Adipose tissue (tissue), 3 donors: Measurements from ENCODE around the gene LCE3E. TPM values are rescaled to one million over a fixed set of nuclear protein-coding genes. Genes with fewer than 3 reads are reported as not detected.
"Not testable (repeated sequence)": the region's sequence is repeated elsewhere in the genome, so short reads cannot be mapped to it uniquely, and the experiment has no call there.

Source experiments
- H3K27ac ChIP-seq: one replicate; pipeline ENCODE4 v1.5.1; 2013; ENCODE audit warnings: low read depth, low read length
- WGBS, 3 donors: extraction: QIAGEN DNeasy Blood & Tissue Kit; methylation state at CpG; one replicate each; pipeline ENCODE4 v1.1.7; 2013; 5-methylcytosine and 5-hydroxymethylcytosine counted together
- polyA plus RNA-seq, 3 donors: library from polyadenylated mRNA; stranded (reverse); fragments of 200-250 nt; gene quantifications; one replicate each; pipeline ENCODE4 v1.2.3, GENCODE V29; 2013
- donor health status: healthy with polysubstance abuse.
- donor health status: Bipolar disorder and iron deficiency.
- donor health status: healthy.

The LCE3E gene, protein sequence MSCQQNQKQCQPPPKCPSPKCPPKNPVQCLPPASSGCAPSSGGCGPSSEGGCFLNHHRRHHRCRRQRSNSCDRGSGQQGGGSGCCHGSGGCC
- polyA plus RNA-seq = not detected

DNA sequence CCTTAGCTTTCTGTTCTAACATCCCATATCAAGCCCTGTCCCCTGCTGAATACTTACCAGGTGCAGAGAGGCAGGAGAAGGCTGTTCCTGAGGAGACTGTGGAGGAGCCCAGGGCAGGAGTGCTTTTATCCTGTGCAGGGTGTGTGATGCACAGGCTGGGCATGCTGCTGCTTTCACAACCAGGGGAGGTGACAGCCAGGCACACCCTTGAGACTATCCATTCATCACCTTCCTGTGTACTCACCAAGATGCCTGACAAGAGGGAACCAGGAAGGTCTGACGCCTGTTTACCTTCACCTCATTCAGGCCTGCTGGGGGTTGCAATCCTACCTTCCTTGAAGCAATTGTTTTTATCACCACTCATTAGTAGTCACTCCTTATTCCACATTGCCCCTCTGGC lies at the start of gene LCE3E:
TSS of gene LCE3E (minus strand) at position 100 of the 400 bp plus-strand sequence. CDS start 572 bp downstream, outside the sequence.
- 36 to 71% (median 50%) methylated on average over 1 of the region's 1 CpG for WGBS, 3 donors
- H3K27ac ChIP-seq = no peak within 1 kb of the TSS

DNA sequence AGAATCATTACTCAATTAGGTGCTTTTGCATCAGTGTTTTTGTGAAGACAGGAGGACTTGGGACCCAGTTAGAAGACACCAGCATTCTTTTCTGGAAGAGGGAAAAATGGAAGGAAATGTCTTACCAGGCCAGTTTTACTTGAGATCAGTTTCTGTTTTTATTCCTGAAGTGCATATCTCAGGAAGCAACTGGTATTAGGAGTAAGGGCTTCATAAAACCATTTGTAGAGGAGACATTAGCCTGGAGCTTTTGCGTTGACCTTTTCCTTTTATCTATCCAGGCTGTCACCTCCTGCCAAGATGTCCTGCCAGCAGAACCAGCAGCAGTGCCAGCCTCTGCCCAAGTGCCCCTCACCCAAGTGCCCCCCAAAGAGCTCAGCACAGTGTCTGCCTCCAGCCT lies 46.9 kb upstream of the LCE3E start, which contains the start of gene LCE3B:
TSS of gene LCE3B (plus strand) at position 301 of the 400 bp plus-strand sequence. CDS start at position 301, 0 bp downstream.
- no peak within 1 kb of the TSS for H3K27ac ChIP-seq
- 55 to 91% methylated on average over 1 of the region's 1 CpG; no CpG with 5 or more reads in 1 of the 3 donors for WGBS, 3 donors

DNA sequence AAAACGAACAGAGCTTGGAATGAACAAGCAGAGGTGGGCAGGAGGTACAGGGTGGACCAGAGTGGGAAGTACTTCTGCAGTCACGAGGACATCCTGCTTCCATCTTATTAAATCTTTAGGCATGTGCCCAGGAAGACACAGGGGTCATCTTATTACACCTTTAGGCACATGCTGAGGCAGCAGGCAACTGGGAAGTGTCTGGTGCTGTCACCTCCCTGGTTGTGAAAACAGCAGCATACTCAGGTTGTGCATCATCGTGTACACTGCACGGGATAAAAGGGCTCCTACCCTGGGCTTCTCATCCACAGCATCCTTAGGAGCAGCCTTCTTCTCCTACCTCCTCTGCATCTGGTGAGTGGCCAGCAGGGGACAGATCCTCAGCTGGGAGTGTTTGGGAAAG lies 33.4 kb upstream of the LCE3E start, which contains the start of gene LCE3C:
TSS of gene LCE3C (plus strand) at position 301 of the 400 bp plus-strand sequence. CDS start 498 bp downstream, outside the sequence.
- 53 to 72% methylated on average over 4 of the region's 4 CpGs; no CpG with 5 or more reads in 1 of the 3 donors for WGBS, 3 donors
- no peak within 1 kb of the TSS for H3K27ac ChIP-seq

DNA sequence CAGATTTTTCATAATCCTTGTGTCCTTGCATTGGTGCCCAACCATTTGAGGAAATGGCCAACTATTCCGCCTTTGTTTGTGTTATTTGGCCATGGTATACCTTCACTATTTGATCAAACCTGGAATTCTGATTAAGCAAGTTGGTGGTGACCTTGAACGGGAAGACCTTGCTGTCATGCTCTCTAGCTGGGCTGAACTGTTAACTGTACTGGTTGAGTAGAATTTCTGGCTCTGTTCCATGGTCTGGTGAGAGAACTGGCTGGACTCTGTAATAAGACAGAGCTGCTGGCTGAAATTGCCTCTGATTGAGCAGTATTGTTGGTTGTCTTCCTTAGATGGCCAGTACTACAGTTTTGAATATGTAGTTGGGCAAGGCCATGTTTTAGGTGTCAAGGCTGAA lies 30.4 kb upstream of the LCE3E start:
- 60 to 82% methylated on average over 2 of the region's 2 CpGs; no CpG with 5 or more reads in 1 of the 3 donors for WGBS, 3 donors
- no peak overlapping the region for H3K27ac ChIP-seq

DNA sequence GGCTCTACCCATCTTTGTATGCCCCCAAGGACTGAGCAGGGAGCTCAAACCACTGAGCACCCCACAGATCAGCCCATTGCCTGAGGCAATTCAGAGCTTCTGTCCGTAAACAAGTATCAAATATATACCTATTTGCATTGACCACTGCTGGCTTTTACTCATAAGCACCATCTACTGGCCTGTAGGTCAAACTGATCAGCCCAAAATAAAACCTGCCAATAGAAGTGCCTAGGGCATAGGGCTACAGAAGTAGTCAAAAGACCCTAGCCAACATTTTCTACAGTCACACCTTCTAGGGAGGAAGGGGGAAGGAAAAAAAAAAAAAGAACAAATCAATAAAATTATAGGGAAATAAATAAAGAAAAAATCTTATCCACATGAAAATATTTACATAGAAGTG lies 19.0 kb upstream of the LCE3E start:
- 50 to 54% methylated on average over 1 of the region's 1 CpG; no CpG with 5 or more reads in 1 of the 3 donors for WGBS, 3 donors
- no peak overlapping the region for H3K27ac ChIP-seq

DNA sequence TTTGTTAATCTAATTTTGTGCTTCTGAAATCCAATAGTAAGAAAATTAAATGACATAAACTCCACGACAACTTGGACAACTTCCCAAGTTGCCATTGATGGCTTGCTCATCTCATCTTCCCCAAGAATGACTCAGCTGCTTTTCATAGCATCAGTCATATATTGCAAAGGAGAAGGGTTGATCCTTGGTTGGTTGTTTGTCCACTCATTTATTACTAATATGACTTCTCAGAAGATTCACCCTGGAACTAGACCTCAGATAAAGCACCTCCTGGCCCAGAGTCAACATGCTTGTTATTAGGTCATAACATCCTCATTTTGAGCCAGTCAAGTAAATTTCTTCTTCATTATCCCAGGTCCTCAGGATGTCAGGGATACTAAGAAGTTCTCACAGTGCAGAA lies 16.1 kb upstream of the LCE3E start:
- WGBS, 3 donors = 70 to 80% (median 77%) methylated on average over 1 of the region's 1 CpG

DNA sequence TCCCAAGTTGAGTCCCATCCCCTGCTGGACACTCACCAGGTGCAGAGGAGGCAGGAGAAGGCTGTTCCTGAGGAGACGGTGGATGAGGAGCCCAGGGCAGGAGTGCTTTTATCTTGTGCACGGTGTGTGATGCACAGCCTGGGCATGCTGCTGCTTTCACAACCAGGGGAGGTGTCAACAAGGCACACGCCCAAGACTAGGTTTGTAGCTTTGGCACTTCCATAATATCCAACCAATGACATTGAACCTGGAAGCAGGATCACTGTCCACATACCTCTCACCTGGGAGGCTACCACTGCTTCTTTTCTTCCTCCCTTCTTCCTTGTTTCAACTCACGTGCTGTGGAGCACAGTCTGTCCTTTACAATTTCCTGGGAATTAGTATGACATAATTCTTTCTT lies 13.9 kb upstream of the LCE3E start, which contains the start of gene LCE3D:
TSS of gene LCE3D (minus strand) at position 84 of the 400 bp plus-strand sequence. CDS start 580 bp downstream, outside the sequence.
- 65 to 77% (median 71%) methylated on average over 4 of the region's 4 CpGs for WGBS, 3 donors
- no peak within 1 kb of the TSS for H3K27ac ChIP-seq

More for the DNA sequence above, 16.1 kb upstream of the LCE3E start:
- no peak overlapping the region for H3K27ac ChIP-seq

DNA sequence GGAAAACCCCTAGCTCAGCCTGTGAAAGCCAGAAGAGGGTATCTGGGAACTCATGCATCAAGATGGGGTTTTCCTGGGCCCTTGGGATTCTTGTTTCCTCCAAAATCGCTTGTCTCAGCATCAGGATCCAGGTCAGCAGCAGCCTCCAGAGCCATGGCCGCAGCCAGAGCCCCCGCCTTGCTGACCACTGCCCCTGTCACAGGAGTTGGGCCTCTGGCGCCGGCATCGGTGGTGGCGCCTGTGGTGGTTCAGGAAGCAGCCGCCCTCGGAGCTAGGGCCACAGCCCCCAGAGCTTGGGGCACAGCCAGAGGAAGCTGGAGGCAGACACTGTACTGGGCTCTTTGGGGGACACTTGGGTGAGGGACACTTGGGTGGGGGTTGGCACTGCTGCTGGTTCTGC lies 12.9 kb upstream of the LCE3E start:
- WGBS, 3 donors = 82 to 92% (median 89%) methylated on average over 6 to 9 of the region's 9 CpGs
- not testable (repeated sequence) for H3K27ac ChIP-seq

DNA sequence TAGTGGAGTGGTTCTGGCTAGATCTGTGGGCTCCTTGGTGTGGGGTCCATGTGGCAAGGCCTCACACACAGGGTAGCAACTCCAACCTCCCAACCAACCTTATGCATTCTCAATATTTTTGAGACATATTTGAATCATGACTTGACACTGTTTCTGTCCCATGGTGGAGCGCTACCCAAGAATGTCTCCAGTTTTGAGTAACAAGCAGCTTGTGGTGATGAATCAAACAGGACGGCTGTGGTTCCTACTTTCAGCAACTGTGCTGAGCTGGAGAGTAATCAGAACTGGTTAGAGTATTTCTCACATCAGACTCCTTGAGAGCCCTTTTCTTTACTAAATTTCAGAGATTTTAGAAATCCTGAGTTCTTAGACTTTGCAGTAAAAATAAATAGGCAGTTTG lies 10.6 kb upstream of the LCE3E start:
- WGBS, 3 donors = 78 to 88% (median 83%) methylated on average over 2 of the region's 2 CpGs
- no peak overlapping the region for H3K27ac ChIP-seq

DNA sequence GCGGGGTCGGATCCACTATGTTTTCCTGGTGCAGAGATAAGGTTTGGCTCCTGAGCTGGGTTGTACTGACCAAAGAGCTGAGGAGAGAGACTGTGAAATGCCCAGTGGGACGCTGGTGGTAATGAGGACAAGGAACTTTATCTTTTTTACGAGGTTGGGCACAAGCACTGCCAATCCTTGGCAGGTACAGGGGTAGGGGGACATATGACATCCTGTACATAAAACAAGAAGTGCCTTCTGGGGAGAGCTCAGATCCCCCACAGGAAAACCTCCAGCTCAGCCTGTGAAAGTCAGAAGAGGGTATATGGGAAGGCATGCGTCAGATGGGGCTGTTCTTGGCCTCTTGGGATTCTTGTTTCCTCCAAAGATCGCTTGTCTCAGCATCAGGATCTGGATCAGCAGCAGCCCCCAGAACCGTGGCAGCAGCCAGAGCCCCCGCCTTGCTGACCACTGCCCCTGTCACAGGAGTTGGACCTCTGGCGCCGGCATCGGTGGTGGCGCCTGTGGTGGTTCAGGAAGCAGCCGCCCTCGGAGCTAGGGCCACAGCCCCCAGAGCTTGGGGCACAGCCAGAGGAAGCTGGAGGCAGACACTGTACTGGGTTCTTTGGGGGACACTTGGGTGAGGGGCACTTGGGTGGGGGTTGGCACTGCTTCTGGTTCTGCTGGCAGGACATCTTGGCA lies 905 bp downstream of the LCE3E start:
- WGBS, 3 donors = 62 to 86% (median 85%) methylated on average over 8 to 14 of the region's 14 CpGs
- no peak overlapping the region for H3K27ac ChIP-seq

DNA sequence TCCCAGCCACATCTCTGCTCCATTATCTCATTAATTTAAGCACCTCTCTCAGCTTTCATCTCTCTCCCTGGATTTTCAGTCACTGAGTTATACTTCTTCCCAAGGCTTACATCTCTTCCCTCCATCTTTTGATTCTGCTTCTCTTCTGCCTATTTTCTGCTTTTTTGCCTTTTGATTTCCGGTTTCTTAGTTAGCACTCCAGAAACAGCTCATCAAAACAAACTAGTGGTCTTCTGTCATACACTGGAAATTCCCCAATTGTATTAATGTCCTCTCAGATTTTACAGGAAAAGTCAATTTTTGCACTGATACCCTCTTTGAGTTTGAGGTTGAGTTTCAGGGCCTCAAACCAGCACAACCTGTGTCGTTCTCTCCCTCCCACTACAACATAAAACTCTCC lies 1.5 kb downstream of the LCE3E start:
- WGBS, 3 donors = 60 to 72% (median 72%) methylated on average over 2 of the region's 2 CpGs
- H3K27ac ChIP-seq = no peak overlapping the region

DNA sequence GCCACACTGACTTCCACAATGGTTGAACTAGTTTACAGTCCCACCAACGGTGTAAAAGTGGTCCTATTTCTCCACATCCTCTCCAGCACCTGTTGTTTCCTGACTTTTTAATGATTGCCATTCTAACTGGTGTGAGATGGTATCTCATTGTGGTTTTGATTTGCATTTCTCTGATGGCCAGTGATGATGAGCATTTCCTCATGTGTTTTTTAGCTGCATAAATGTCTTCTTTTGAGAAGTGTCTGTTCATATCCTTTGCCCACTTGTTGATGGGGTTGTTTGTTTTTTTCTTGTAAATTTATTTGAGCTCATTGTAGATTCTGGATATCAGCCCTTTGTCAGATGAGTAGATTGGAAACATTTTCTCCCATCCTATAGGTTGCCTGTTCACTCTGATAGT lies 18.2 kb downstream of the LCE3E start:
- 57% methylated on average over 1 of the region's 1 CpG; no CpG with 5 or more reads in 2 of the 3 donors for WGBS, 3 donors
- H3K27ac ChIP-seq = not testable (repeated sequence)

DNA sequence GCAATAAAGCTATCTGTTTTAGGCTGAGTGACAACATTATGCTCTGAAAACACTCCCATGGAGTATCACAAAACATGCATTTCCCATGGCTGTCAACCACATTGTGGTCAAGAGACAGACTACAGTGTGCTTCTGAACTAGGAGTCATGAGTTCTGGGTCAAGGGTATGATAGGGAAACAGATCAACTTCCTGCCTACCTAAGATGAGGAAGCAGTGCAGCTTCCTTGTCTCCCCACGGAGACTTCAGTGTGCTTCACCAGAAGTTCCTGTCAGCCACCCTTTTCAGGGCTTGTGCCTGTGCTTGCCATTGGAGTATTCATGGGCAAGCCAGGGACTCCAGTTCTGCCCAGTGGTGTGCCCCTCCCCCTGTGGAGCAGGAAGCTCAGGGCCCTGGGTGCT lies 19.9 kb downstream of the LCE3E start:
- H3K27ac ChIP-seq = no peak overlapping the region
- 28 to 45% (median 33%) methylated on average over 1 of the region's 1 CpG for WGBS, 3 donors

DNA sequence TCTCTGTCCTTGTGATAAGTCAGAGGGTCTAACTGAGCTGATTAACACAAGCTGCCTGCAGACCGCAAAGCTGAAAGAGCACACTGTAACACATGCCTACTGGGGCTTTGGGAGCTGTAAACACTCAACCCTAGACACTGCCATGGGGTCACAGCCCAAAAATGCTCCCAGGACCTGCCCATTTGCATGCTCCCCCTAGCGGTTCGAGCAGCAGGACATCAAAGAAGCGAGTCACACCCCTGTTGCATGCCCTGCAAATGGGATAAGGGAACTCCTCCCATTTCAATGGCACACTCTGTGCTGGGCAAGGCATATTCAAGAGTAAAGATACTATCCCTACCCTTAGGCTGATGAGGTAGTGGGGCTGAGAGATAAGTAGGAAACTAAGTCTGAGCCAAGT lies 22.8 kb downstream of the LCE3E start:
- no peak overlapping the region for H3K27ac ChIP-seq
- 26 to 44% (median 38%) methylated on average over 4 of the region's 4 CpGs for WGBS, 3 donors

DNA sequence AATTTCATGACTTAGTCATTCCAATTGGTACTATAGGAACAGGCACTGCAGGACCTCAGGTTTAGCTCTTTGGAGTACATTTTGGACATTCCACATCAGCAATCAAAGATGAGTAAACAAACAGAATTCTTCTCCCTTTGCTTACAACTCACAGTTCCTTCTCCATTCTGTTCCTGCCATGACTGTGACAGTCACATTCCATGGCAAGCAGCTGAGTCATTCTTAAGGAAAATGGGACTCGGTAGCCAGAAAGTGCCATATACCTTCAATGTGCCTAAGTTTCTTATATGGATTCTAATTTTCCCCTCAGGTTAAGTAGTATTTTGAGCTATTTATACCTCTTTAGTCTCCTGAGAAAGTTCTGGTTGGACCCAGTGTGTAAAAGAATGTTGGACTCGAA lies 26.7 kb downstream of the LCE3E start:
- WGBS, 3 donors = 47 to 66% (median 63%) methylated on average over 2 of the region's 2 CpGs
- H3K27ac ChIP-seq = no peak overlapping the region

DNA sequence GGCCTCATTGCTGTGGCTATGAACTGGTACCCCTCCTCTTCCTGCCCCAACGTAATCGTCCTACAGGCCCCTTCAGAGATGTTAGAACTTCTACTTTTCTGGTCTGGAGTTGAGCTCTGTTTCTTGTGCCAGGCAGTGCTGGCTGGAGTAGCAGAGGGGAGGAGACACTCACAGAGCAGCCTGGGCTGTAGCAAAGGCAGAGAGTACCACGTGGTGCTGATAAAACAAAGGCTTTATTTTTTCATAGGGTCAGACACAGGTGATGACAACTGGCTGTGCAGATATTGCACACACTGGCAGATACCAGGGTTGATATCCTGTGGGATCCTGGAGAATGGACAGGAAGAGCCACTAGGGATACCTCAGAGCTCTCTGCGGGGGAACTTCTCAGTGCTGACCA lies 29.1 kb downstream of the LCE3E start:
- H3K27ac ChIP-seq = no peak overlapping the region
- 35 to 46% (median 44%) methylated on average over 4 of the region's 4 CpGs for WGBS, 3 donors

DNA sequence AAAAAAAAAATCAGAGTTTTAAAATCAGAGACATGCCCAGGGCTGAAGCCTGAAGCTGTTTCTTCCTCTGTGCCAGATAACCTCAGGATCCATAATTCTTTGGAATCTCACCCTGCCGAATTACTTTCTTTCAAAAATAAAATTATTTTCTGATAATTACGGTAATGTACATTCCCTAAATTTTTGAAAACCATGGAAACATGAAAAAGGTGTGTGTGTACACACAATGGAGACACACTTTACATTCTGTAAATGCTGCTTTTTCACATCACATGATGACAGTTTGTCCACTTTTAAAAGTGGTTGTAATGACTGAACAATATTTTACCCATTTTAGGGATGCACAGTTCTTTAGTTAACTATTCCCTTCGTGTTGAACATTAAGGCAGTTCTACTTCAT lies 30.8 kb downstream of the LCE3E start:
- WGBS, 3 donors = 57 to 80% (median 76%) methylated on average over 3 of the region's 3 CpGs
- no peak overlapping the region for H3K27ac ChIP-seq

DNA sequence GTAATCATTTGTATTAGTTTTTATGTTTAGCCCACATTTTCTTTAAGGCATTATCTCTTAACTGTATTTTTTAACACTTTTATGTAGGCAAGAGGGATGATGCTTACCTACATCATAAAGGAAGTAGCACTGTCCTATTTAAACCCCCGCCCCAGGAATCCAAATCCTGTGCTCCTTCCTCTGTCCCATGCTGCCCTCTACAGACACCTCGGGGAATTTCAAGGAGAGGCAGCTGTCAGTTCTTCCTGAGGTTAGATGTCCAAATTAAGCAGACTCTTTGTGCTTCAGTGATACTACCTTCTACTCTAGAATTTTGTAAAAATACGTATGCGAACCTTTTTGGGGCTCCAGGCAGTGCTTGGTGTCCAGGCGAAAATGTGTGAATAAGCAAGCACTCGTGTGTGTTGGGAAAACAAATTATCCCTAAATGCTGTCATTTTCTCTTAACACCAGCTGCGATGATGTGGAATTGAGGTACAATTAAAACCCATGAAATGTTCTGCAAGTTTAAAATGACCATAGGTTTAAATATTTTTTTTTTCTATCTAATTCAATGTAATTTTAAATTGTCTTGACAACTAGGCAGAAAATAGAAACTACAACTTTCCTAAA lies 33.1 kb downstream of the LCE3E start:
- WGBS, 3 donors = 18 to 23% (median 23%) methylated on average over 7 of the region's 7 CpGs
- no peak overlapping the region for H3K27ac ChIP-seq

DNA sequence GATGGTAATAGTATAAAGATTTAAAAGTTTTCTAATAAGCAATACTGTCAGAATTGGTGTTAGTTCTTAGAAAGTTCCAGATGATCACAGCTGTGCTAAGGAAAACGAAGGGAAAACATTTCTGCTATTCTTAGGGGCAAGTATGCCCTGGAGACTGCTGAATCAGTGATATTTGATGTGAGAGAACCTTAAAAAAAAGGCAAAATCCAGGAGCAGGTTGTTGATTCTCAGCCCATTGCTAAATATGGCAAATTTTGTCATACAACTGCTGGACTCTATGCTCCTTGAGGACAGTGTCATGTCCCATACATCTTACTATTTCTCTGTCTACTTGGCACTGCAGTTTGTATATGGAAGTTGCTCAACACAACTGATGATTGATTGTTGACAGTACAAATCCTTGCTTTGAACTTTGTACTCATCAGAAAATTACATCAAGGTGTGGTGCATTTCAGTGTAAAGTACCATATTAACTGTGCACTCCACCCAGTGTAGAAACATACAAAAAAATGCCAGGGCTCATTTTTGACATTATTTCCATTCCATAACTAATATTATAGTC lies 41.4 kb downstream of the LCE3E start:
- 18 to 30% (median 24%) methylated on average over 1 of the region's 1 CpG for WGBS, 3 donors

More for the DNA sequence above, 41.4 kb downstream of the LCE3E start:
- H3K27ac ChIP-seq = no peak overlapping the region
